ENCODE measurements around the gene CNTNAP2. TPM values are rescaled to one million over a fixed set of nuclear protein-coding genes. Genes with fewer than 3 reads are reported as not detected.

The CNTNAP2 gene
- polyA plus RNA-seq, 1 experiment: not detected

DNA sequence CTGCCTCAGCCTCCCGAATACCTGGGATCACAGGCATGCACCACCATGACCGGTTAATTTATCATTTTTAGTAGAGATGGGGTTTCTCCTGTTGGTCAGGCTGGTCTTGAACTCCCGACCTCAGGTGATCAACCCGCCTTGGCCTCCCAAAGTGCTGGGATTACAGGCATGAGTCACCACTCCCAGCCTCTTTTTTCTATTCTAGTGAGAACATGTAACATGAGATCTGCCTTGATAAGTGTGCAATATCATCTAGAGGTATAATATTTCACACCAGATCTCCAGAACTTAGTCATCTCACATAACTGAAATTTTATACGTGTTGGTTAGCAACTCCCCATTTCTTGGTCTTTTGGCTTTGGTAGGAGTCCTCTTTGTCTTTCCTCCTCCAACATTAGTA, 656.9 kb downstream of the CNTNAP2 start:
- ChIA-PET CTCF (interaction anchor here (0.8 kb wide), 1 partner anchor 45 kb away, joined by 3 read pairs; no protein-coding TSS in a partner anchor), POLR2A (no interaction called here)
- no peaks in the 10 kb centered on the region for H3K36me3 ChIP-seq (ENCODE audit: control insufficient read depth, insufficient read depth, low read length)
- TF ChIP-seq, protein P1, sequence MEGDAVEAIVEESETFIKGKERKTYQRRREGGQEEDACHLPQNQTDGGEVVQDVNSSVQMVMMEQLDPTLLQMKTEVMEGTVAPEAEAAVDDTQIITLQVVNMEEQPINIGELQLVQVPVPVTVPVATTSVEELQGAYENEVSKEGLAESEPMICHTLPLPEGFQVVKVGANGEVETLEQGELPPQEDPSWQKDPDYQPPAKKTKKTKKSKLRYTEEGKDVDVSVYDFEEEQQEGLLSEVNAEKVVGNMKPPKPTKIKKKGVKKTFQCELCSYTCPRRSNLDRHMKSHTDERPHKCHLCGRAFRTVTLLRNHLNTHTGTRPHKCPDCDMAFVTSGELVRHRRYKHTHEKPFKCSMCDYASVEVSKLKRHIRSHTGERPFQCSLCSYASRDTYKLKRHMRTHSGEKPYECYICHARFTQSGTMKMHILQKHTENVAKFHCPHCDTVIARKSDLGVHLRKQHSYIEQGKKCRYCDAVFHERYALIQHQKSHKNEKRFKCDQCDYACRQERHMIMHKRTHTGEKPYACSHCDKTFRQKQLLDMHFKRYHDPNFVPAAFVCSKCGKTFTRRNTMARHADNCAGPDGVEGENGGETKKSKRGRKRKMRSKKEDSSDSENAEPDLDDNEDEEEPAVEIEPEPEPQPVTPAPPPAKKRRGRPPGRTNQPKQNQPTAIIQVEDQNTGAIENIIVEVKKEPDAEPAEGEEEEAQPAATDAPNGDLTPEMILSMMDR (IDR thresholded peaks at IDR 0.05; ENCODE audit: insufficient read depth, low read depth, low read length): no peak
- DNase-seq (ENCODE audit: low read depth): no peak
- no peak overlapping the region for H3K4me3 ChIP-seq (ENCODE audit: low read depth, low read length)
- H3K27me3 ChIP-seq (ENCODE audit: control insufficient read depth, insufficient read depth, low read length): no peaks in the 10 kb centered on the region

DNA sequence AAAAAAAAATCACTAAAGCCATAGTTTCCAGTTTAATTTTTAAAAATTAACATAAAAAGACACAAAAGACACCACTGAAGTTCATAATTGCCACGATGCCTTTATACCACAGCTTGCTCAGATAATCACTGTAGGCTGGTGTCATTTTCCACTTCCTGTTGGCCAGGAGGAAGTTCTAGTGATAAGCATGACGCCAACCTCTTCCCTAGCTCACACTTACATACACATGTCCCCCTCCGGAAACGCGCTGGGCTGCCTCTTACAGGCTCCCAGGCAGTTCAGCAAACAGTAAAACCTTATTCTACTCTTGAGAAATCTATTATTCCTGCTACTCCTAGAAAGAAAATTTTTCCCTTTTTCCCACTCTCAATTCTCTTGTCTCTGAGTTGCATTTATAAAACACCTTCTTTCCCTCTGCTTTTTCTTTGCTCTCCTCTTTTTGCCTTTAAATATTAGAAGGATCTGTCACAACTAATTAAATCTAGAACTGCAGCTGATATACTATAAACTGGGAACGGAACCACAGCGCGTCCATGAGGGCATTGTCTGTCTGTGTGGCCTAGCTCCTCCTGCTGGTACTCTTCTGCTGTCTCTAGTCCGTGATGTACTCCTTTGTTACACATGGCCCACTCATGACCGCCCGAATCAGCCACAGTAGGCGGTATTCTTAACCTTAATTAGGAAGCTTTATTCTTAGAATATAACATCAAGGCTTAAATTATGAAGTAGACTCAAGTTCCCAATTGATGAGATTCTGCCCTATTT, 664.9 kb downstream of the CNTNAP2 start:
- H3K27me3 ChIP-seq (ENCODE audit: control insufficient read depth, insufficient read depth, low read length): no peaks in the 10 kb centered on the region
- no peak for DNase-seq (ENCODE audit: low read depth)
- ChIA-PET CTCF (no interaction called here), POLR2A (no interaction called here)
- TF ChIP-seq, protein P1 (IDR thresholded peaks at IDR 0.05; ENCODE audit: insufficient read depth, low read depth, low read length): no peak
- H3K36me3 ChIP-seq (ENCODE audit: control insufficient read depth, insufficient read depth, low read length): no peaks in the 10 kb centered on the region
- no peak overlapping the region for H3K4me3 ChIP-seq (ENCODE audit: low read depth, low read length)

DNA sequence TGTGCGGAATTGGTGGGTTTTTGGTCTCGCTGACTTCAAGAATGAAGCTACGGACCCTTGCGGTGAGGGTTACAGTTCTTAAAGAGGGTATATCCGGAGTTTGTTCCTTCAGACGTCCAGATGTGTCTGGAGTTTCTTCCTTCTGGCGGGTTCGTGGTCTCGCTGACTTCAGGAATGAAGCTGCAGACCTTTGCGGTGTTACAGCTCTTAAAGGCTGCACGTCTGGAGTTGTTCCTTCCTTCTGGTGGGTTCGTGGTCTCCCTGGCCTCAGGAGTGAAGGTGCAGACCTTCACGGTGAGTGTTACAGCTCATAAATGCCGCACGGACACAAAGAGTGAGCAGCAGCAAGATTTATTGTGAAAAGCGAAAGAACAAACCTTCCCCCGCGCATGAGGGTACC, 670.7 kb downstream of the CNTNAP2 start:
- H3K27me3 ChIP-seq (ENCODE audit: control insufficient read depth, insufficient read depth, low read length): no peaks in the 10 kb centered on the region
- ChIA-PET POLR2A (no interaction called here), CTCF (no interaction called here)
- no peak overlapping the region for H3K4me3 ChIP-seq (ENCODE audit: low read depth, low read length)
- no peak for DNase-seq (ENCODE audit: low read depth)
- TF ChIP-seq, protein P1 (IDR thresholded peaks at IDR 0.05; ENCODE audit: insufficient read depth, low read depth, low read length): no peak
- no peaks in the 10 kb centered on the region for H3K36me3 ChIP-seq (ENCODE audit: control insufficient read depth, insufficient read depth, low read length)

DNA sequence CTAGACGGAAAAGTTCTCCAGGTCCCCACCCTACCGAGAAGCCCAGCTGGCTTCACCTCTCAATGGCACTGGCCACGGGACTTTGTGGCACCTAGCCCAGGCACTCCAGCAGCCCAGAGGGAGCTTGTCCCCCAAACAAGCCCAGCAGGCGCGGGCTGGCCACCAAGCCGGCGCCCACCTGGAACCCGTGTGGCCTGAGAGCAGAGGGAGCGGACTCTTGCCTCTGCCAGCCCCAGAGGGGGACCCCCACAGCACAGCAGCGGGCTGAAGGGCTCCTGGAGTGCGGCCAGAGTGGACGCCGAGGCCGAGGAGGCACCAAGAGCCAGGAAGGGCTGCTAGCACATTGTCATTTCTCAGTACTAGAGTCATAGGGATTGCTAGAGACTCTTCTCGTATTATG, 671.4 kb downstream of the CNTNAP2 start:
- POLR2A ChIA-PET: no interaction called here
- Histone ChIP-seq H3K27me3 (ENCODE audit: control insufficient read depth, insufficient read depth, low read length) (no peaks in the 10 kb centered on the region), H3K4me3 (ENCODE audit: low read depth, low read length) (no peak overlapping the region), H3K36me3 (ENCODE audit: control insufficient read depth, insufficient read depth, low read length) (no peaks in the 10 kb centered on the region)
- TF ChIP-seq, protein P1 (IDR thresholded peaks at IDR 0.05; ENCODE audit: insufficient read depth, low read depth, low read length): no peak
- CTCF ChIA-PET: no interaction called here
- no peak for DNase-seq (ENCODE audit: low read depth)

DNA sequence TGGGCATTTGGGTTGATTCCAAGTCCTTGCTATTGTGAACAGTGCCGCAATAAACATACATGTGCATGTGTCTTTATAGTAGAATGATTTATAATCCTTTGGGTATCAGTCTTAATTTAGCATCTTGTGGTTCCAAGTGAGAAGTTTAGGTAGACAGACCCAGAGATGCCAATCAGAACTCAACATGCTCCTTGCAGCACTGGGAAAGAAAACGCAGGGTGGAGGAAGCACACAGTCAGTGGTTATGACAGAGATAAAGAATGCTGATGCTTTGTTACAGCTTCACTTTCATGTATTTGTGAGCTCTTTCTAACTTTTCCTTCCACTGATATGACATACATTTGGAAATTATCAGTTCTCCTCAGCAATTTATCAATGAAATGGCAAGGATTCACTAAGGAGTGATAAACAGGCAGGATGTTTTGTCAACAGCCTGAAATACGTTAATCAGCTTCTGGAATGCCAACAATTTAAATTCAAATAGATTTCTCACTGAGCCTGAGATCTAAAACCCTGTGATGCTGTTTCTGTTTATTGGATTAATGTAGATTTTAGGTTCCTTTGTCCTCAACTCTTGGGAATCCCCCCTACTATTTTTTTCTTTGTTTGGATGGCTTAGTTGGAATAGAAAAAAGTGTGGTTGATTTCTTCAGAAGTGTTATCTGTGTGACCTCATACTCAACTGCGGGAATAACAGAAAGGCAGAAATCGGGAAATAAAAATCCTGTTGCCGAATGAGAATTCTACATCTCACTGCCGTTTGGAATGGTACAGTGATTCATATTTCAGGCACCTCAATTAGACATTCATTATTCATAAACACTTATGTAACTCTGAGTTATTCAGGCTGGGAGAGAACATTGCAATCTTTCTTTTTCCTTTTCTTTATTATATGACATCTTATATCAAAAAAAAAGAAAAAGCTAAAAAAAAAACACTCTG, 675.0 kb downstream of the CNTNAP2 start:
- POLR2A ChIA-PET: no interaction called here
- TF ChIP-seq, protein P1 (IDR thresholded peaks at IDR 0.05; ENCODE audit: insufficient read depth, low read depth, low read length): no peak
- Histone ChIP-seq H3K4me3 (ENCODE audit: low read depth, low read length) (no peak overlapping the region), H3K36me3 (ENCODE audit: control insufficient read depth, insufficient read depth, low read length) (no peaks in the 10 kb centered on the region), H3K27me3 (ENCODE audit: control insufficient read depth, insufficient read depth, low read length) (no peaks in the 10 kb centered on the region)
- DNase-seq (ENCODE audit: low read depth): no peak
- CTCF ChIA-PET: no interaction called here

All from BJ (cell line).